HG02852 (cell line): ENCODE data around the gene PDCD5.

Experiments used
- ATAC-seq: cut with Tn5 transposase; IDR thresholded peaks from one replicate; pipeline ENCODE4 v1.9.1; 2021; ENCODE audit warnings: mild to moderate bottlenecking, moderate library complexity; ENCODE audit not compliant: unreplicated experiment

PDCD5 gene

DNA sequence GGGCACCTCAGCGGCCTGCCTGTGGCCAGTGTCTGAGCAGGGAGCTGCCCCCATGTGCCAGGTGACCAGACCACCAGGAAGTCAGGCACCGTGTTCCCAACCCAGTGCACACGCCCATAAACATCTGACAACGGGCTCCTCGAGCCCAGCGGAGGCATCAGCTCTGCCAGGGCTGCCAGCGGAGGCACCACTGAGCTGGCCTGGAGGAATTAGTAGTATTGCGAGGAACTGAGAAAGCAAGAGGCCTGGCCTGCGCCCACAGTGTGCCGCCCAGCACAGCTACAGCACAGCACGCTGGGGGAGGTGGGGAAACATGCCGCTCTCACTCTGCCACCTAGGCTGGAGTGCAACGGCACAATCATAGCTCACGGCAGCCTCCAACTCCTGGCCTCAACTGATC is 49.3 kb downstream of the PDCD5 start:
- ATAC-seq, result no peak

DNA sequence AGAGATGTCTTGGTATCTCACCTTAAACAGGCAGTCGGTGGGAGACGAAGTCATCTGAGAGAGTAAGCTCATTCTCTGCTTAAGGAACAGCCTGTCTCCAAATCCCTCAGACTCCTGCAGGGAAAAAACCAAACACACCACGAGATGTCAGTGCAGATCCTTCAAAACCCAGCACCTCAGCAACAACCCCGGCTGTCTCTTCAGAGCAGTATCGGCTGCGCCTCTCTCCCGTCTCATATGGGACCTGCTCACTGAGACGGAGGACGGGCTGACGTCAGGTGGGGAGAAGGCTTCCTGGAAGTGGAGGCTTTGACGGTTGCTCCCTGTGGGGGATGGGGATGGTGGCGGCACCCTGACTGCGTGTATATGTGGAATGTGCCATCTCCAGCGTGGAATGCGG is 50.4 kb downstream of the PDCD5 start:
- no peak for ATAC-seq
